Left hindlimb (tissue), 1 donor: ENCODE measurements around the gene TMEM131.

Experiments
- DNase-seq: peaks from one replicate; pipeline ENCODE4 v3.0.0-alpha.2; 2018

The TMEM131 gene

DNA sequence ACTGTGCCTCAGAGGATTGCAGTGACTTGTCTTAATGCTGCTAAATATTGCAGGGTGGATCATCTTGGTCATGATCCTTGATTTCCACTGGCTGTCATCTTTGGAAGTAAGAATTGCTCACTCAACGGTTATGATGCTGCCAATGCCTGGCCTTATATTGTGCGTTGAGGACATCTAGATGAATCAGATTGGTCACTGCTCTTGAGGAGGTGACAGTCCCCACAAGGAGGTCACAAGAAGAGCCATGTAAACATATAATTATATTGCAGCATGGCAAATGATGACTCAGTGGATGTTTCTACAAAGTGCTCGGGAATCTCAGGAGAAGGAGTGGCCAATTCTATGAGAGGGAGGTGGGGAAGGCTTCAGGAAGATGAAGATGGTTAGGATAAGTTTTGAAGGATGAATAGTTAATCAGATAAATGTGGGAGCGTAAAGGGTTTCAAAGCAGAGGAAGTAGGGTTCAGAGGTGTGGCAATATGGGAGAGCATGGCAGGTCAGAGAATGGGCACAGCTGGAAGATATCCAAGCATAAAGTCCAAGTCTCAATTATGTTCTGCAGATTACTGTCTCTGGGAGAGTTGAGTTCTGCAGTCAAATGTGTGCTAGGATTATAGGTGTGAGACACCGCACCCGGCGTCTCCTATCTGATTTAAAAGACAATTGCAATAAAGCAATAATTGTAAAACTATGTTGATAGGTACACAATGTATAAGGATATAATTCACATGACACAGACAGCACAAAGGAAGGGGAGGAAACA lies 21.3 kb upstream of the TMEM131 start:
- DNase-seq = no peak

DNA sequence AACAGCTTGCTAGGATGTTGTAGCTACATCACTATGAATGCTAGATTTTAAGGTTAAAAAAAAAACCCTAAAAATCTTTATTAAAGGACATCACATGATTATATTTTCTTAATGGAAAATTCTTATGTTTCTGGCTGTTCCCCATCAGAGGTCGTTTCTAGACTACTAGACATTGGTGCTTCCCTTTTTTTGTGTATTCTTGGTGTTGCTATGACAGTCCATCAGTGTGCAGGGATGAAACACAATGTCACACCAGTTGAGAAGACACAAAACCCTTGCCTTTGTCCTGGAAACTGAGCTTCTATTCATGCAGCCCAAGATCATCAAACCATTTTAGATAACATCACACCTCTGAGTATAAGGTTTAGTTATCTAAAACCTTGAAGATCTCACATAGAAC lies 19.9 kb upstream of the TMEM131 start:
- DNase-seq = no peak

DNA sequence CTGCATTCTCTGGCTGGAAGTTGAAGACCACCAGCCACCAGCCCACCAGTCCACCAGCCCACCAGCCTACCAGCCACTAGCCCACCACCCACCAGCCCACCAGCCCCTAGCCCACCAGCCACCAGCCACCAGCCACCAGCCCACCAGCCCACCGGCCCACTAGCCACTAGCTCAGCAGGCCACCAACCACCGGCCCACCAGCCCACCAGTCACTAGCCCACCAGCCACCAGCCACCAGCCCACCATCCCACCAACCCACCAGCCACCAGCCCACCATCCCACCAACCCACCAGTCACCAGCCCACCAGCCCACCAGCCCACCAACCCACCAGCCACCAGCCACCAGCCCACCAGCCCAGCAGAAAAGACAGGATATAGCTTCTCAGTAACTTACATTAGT lies 18.6 kb upstream of the TMEM131 start:
- no peak for DNase-seq

DNA sequence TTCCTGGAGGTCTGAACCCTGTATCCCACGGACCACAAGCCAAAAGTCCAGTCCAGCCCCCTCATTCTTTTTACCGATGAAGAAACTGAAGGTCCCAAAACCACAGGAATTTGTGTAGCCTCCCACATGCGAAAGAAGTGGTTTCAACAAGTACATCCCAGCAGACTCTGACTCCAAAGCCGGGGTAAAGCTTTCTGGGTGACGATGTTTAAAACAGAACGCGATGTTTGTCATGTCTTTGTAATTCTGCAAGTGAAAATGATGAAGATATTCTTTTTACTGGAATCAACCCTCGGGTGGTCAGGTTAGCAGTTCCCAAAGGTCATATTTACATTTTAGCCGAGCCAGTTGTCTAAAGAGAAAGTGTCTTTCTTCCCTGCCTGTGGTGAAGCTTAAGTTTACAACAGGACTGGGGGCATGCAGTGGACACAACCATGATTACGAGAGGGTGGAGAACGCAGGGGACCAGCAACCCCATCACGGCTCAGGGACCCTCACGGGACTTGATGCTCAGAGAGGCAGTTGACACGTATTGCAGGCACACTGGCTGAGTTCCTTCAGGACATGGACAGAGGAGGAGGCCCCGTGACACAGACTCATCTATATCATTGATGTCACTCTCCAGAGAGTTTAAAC lies 17.8 kb upstream of the TMEM131 start:
- DNase-seq = no peak

DNA sequence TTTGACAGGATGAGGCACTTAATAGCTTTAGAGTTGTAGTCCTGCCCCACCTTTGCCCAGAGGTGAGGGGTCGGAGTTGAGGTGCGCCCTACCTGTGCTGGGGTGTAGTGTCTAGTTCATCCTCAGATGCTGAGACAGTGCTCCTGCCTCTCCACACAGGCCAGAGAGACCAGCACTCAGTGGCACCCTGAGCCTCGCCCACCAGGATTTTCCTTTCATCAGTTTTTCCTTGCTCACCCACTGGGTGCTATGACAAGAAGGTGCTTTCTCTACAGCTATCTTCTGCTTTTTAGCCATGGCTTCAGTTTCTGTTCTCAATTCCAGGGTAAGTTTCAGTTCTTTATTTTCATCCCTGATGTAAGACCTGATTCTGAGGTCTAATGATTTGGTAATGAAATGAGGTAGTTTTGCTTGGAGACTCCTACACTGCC lies 16.8 kb upstream of the TMEM131 start:
- DNase-seq = no peak

DNA sequence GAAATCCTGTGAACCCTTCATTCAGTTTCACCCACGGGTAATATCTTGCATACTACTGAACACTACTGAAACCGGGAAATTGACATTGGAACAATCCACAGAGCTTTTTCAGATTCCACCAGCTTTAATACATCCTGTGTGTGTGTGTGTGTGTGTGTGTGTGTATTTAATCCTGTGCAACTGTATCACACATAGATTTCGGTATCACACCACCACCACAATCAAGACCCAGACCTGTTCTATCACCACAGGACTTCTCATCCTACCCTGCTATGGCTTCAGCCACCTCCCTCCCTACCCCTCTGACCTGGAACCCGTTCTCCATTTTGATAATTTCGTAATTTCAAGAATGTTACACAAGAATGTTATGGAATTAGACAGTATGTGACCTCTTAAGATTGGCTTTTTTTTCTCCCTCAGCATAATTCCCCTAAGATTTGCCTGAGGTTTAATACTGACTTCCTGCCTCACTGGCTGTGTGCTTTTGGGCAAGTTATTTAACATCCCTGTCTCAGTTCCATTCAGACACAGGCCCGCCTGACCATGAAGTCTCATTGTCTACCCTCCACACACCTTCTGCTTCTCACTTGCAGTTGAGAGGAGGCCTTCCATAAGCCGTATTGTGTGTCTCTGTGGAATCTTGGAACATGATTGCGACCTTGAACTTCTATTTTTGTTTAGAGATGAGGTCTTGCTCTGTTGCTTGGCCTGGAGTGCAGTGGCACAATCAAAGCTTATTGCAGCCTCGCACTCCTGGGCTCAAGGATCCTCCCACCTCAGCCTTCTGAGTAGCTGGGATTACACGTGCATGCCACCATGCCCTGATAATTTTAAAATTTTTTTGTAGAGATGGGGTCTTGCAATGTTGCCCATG lies 14.4 kb upstream of the TMEM131 start:
- DNase-seq = no peak

DNA sequence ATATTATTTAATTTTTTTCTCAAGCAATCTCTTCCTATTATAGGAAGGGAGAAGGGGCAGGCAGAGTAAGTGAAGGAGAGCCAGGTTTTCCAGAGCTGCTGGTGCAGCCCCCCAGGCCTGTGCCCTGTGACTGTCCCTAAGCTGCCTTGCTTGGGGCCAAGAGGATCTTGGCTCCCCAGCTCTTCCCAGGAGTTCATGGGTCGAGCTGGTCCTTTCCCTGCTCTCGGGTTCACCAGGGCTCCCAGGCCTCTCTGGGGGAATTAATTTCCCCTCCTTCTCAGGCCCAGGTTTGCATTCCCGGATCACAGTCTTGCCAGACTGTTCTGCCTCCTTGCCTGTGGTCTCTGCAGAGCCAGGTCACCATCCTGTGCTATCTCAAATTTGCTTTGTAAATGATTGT lies 12.7 kb upstream of the TMEM131 start:
- no peak for DNase-seq

DNA sequence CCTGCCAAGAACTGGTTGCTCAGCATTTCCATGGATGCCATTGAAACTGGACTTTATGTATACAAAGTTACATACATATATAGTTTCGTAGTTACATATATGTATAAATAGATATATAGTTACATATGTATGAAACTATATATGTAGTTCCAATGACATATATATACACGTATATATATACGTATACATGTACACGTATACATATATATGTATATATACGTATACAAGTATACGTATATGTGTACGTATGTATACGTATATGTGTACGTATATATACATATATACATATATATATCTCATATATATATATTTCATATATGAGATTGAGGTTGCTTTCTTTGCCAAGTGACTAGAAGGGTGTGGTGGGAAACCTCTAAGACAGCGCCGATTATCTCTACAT lies 10.6 kb upstream of the TMEM131 start:
- DNase-seq = no peak

DNA sequence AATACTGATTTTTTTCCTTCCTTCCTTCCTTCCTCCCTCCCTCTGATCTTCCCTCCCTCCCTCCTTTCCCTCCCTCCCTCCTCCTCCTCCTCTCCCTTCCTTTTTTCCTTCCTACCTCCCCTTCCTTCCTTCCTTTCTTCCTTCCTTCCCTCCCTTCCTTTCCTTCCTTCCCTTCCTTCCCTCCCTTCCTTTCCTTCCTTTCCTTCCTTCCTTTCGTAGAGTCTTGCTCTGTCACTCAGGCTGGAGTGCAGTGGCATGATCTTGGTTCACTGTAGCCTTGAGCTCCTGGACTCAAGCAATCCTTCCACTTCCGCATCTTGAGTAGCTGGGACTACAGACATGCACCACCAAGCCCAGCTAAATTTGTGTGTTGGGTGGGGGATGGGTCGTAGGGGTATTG lies 8.9 kb upstream of the TMEM131 start:
- DNase-seq = no peak

DNA sequence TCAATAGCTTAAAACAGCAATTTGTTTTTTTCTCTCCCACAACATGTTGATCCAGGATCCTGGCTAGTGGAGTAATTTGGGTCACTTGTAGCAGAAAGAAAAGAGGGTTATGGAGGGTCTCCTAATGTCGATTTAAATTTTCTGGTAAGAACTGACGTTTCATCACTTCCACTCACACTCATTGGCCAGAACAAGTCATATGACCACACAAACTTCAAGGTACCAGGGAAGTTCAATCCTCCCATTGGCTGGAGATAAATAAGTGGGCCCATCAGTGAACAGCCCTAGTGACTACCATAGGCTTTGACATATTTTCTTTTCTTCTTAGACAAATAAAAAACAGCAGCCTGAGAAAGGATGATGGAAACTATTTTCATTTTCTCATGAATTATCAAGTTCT lies 8.3 kb upstream of the TMEM131 start:
- DNase-seq = no peak

DNA sequence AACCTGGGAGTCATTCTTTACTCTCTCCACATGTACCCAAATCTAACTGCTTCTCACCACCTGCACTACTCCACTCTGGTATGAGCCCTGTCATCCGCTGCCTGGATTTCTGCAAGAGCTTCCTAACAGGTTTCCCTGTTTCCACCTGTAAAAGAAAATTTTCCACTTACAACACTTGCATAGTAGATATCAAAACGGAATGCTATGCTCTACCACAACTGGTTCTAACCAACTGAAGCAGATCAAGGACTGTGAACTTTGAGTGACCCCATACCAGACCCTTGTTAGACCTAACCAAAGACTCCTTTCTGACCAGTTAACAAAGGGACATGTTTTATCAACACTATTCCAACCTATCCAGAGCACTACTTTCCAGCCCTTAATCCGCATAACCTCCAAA lies 3.8 kb upstream of the TMEM131 start:
- DNase-seq = no peak

DNA sequence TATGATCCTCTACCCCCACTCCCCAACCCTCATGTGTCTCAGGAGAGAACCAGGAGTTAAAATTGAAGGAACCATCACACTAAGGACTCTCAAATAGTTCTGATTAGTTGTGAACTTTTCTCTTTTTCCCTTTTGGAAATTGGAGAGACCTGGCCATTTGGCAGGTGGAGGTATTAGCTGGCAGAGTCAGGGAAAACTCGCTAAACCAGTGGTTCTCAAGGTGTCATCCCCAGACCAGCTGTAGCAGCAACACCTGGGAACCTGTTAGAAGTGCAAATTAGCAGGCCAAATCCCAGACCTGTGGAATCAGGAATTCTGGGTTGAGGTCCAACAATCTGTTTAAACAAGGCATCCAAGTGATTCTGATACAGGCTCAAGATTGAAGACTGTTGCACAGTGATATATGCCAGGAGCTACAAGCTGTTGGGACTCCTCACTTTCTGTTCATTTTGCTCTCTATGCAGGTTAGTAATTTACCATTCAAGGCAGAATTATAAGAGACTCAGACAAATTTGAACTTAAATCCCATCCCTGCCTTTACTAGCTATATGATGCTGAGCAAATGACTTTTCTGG lies 2.8 kb upstream of the TMEM131 start:
- DNase-seq = no peak

DNA sequence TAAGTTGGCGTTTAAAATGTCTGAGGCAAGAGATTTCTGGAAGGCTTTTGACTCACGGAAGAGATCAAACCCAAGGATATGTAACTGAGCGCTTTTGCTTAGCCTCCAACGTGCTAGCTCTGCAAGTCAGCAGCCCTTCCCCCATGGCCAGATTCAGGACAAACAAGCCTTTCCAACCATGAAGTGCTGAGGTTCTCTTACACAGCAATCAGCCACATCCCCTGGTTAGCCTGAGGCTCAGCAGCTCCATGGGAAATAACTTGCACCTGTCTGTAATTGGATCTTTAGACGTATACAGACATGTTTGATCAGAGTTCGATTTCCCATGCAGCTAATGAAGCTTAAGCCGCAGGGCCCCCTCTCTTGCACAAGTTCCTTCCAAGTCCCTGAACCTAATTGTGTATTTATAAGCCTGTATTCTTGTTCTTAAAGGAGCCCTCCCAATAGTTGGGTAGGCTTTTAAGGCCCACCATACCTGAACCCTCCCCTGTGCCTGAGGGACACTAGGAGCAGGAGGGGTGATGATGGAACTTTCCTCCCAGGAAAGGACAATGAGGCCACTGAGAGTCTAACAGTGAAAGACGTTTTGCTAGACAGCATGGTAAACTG lies 2.1 kb upstream of the TMEM131 start:
- DNase-seq = no peak

DNA sequence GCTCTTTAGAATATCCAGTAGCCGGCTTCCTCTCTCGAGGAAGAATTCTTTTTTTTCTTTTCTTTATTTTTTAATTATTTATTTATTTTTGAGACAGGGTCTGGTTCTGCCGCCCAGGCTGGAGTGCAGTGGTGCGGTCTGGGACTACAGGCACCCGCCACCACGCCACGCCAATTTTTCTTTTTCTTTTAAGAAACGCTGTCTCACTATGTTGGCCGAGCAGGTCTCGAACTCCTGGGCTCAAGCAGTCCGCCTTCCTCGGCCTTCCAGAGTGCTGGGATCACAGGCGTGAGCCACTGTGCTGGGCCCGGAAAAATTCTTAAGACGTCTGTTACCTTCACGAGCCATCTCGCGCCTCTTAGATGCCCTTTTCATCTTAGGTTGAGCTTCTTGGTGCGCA lies 931 bp upstream of the TMEM131 start:
- DNase-seq = no peak

DNA sequence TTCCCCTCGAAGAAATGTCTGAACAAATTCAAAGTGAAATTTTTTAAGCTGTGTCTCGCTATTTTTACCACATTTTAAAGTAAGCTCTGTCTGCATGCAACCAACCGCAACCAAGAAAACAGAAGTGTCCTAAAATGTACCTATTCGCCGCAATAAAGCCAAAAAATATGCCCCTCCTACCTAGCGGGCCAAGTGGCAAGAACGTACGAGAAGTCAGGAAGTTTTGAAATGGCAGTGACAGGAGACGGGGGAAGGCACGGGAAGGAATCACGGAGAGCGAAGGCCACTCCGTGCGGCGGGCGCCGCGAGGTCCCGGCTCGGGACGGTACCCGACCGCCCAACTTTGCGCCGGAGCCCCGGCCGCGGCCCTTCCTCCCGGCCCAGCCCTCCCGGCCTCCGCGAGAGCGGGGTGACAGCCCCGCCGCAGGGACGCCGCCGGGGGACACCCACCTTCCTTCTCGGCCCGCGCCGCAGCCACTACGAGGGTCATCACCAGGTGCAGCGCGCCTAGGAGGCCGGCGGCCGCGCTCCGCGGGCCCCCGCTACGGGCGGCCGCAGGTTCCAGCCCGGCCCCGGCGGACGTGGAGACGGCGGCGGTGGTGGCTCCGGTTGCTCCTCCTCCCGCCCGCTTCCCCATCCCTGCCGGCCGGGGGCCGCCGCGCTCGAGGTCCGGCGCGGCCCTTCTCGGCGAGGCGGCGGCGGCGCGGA lies 568 bp downstream of the TMEM131 start:
- no peak for DNase-seq

DNA sequence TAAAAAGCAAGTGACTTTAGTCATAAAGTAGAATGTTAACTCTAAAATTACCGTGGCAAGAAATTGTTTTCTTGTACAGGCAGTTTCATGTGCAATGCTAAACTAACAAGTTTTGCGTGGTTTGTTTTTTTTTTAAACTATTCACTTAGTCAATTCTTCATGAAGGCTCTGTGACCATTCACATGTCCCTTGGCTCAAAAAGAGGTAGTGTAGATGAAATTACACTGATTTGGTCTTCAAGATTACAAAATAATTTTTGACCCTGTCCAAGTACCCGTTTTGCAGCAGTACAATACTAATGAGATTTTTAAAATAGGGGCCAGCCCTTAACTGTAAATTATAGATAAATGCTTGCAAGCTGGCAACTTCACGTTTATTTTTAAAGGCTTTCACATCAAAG lies 1.3 kb downstream of the TMEM131 start:
- no peak for DNase-seq

DNA sequence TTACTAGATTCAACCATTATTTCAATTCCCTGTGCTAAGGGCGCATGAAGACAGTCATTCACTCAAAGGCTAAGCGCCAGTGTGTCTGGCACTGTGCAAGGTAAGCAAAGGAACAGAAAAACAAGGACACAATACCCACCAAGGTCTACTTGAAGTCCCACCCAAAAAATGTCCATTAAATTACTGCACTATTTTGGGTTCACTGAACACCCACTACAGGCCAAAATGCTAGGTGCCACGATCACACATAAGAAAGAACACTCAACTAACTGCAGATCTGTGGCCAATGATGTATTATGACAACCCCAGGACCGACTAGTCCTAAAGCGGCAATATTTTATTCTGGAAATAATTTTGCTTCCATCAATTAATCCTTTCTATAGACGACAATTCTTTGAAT lies 1.8 kb downstream of the TMEM131 start:
- no peak for DNase-seq

DNA sequence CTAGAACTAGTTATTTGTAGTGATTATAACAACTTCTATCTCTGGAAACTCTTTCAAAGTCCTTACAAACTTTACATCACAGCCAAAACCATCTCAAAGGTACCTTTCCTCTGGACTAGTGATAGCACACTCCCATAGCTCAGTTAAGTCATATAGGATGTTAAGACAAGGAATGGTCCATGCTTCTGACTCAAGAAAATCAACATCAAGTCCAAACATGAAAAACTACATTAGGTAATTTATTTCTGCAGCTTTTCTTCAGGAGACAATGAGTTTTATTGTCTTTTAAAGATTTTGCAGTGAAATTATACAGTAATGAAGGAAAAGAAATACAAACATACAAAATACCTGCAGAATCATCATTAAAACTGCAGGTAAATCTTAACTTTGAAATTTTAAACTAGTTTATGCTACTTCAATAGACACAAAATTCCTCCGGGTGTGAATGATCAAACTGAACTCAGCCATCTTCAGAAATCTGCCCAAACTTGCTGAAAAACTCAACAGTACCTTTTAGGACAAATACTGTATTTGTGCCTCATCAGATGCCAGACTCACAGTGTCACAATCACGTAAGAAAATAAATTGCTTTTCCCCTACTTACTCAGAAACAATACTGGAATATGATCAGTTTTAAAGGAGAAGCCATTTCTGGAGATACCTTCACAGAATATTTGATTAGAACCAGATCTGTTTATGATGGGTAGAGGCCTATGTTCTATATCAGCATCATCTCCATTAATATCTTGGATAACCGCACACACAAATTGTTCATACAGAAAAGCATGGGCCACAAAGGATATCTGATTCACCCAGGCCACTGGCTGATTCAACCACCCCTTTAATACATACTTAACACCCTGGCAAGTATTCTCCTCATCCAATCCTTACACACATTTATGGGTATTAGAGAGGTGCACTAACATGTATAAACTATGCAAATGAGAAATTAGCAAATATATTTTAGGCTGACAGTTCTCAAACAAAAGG lies 2.6 kb downstream of the TMEM131 start:
- no peak for DNase-seq

DNA sequence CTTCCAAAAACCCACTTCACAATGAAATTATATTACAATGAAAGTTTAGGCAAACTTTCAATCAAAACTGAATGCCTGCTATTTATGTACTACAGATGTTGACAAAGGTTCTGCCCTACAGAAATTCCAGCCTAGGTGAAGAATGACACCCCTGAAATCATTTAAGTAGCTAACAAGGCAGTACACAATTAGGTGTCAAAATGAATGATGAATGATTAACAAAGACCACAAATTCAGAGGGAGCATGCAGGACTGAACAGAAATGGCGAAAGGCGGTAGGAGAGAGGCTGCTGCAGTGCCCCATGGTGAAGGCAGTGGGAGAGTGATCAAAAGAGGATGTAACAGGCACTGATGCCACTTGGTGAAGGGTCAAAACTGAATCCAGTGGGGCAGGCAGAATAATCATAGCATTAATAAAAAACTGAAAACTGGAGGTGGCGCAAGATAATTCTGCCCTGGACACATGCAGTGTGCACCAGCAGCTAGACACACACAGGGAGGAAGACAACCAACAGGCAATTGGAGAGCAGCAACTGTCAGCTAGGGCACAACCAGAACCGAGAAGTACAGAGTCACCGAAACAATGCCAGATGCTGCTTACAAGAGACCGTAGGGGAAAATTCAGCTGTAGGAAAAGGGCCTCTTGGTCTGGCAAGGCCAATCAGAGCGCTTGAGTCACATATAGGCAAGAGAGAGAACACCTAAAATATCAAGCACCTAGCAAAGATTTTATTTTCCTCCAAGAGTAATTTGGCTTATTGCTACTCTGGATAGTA lies 4.5 kb downstream of the TMEM131 start:
- DNase-seq = no peak

DNA sequence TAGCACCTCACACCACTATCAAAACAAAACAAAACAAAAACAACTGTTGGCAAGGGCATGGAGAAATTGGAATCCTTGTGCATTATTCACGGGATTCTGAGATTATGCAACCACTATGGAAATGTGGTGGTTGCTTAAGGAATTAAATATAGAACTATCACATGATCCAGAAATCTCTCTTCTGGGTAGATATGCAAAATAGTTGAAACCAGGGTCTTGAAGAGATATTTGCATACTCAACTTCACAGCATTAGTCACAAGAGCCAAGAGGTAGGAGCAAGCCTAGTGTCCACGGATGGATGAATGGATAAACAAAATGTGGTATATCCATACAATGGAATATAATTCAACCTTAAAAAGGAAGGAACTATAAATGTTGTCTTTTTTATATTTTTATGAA lies 7.0 kb downstream of the TMEM131 start:
- DNase-seq = no peak
